Memory B cell (primary cell): ENCODE results near the gene NAA25.
"Not testable (repeated sequence)": the region's sequence is repeated elsewhere in the genome, so short reads cannot be mapped to it uniquely, and the experiment has no call there.

Experiments used
- ATAC-seq: fragments of 150-1000 bp; cut with Tn5 transposase; 2 replicates; pipeline ENCODE4 v1.10.0; 2021; ENCODE audit warnings: low read depth, mild to moderate bottlenecking, moderate library complexity
- DNase-seq, 2 donors: peaks; one replicate each; pipeline ENCODE4 v3.0.0; 2022; ENCODE audit warnings: low spot score in 2 of 2
- H3K27ac Mint-ChIP-seq: one replicate; pipeline ENCODE4 v1.8.0; 2022; ENCODE audit warnings: mild to moderate bottlenecking, moderate library complexity, mixed read lengths
- H3K27me3 Mint-ChIP-seq: one replicate; pipeline ENCODE4 v1.8.0; 2022; ENCODE audit warnings: mixed read lengths
- H3K36me3 Mint-ChIP-seq: one replicate; pipeline ENCODE4 v1.8.0; 2022; ENCODE audit warnings: mild to moderate bottlenecking, mixed read lengths
- H3K4me1 Mint-ChIP-seq: one replicate; pipeline ENCODE4 v1.8.0; 2022; ENCODE audit warnings: mixed read lengths
- H3K4me3 Mint-ChIP-seq: one replicate; pipeline ENCODE4 v1.8.0; 2022; ENCODE audit warnings: mild to moderate bottlenecking, moderate library complexity, mixed read lengths
- H3K9me3 Mint-ChIP-seq: one replicate; pipeline ENCODE4 v1.8.0; 2022; ENCODE audit warnings: mixed read lengths

NAA25 gene

DNA sequence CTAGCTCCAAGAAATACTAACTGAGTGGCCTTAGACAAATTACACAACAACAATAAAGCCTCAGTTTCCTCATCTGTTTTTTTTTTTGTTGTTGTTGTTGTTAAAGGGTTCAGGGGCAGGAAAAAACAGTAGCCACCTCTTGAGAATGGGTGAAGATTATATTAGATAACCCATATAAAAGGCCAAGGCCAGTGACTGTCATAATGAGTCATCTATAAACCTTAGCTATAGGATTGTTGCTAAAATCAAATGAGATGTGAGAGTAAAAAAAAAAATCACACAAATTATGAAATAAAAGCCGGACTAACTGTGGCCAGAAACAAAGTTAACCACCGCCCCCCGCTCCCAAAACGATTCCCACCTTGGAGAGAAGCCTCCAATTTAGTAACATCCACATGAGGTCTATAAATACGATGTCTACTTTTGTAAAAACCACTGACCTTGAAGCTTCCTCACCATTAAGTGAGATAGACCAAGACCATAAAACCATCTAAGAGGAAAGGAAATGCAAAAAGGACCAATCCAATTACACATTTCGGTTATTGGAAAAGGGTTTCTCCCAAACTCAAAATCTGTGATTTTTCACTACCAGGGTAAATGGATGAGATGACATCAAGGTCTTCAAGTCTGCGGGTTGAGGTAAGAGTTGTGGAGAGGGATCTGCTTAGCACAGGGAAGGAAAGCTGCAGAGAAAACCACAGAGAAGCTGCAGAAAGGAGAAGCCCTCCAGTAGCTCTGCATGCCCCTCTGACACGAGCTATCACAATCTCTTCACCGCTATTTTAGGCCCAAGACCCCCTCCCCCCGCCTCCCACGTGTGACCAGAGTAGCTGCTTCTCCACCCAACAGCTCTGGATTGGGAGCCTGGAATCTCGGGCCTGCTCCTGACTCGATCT, 1.0 kb downstream of the NAA25 start:
- Mint-ChIP-seq H3K9me3 (no peaks in the 10 kb centered on the region), H3K27me3 (no peaks in the 10 kb centered on the region), H3K4me3 (peak overlapping the region; percentile 97), H3K4me1 (peaks cover 35% of the 10 kb centered on the region), H3K36me3 (no peaks in the 10 kb centered on the region), H3K27ac (peak overlapping the region; percentile 95)
- DNase-seq: no peak
- ATAC-seq: no peak

DNA sequence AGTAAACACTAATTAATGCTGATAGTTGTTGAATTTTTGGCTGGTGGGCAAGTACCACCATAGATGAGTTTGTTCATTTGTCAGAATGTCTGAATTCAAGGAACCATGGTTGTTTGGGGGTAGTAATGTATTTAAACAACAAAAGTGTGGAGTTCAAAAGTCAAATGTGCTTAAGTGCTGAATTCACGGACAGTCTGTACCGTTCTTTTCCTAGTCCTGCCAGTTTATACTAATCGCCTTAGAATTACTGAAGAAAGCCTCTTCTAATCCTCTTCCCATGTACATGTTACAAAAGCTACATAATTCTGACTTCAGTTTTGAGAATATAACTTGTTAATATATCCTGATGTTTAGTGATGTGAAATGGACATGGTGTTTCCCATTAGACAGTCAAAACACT, 2.7 kb downstream of the NAA25 start:
- no peaks in the 10 kb centered on the region for H3K9me3 Mint-ChIP-seq
- H3K4me3 Mint-ChIP-seq: no peak overlapping the region
- ATAC-seq (no peak), DNase-seq (no peak)
- H3K27me3 Mint-ChIP-seq: no peaks in the 10 kb centered on the region
- H3K27ac Mint-ChIP-seq: peak overlapping the region; percentile 69
- H3K36me3 Mint-ChIP-seq: peaks cover 4% of the 10 kb centered on the region
- H3K4me1 Mint-ChIP-seq: peaks cover 37% of the 10 kb centered on the region

GRCh38 chr12:112103758-112104503, 4.7 kb downstream of the NAA25 start:
- Mint-ChIP-seq H3K9me3 (no peaks in the 10 kb centered on the region), H3K27me3 (no peaks in the 10 kb centered on the region), H3K27ac (no peak overlapping the region), H3K36me3 (peaks cover 6% of the 10 kb centered on the region), H3K4me3 (no peak overlapping the region), H3K4me1 (peaks cover 38% of the 10 kb centered on the region)
- no peak for ATAC-seq
- no peak for DNase-seq

- not testable (repeated sequence) for H3K4me3 Mint-ChIP-seq, H3K27me3 Mint-ChIP-seq, H3K36me3 Mint-ChIP-seq, H3K27ac Mint-ChIP-seq, DNase-seq, H3K9me3 Mint-ChIP-seq, ATAC-seq
- peaks cover 34% of the 10 kb centered on the region for H3K4me1 Mint-ChIP-seq
Observed at GRCh38 chr12:112102746-112103145, 5.8 kb downstream of the NAA25 start.

- peaks cover 6% of the 10 kb centered on the region for H3K36me3 Mint-ChIP-seq
- peaks cover 29% of the 10 kb centered on the region for H3K4me1 Mint-ChIP-seq
- no peaks in the 10 kb centered on the region for H3K27me3 Mint-ChIP-seq
- DNase-seq: no peak
- no peak overlapping the region for H3K27ac Mint-ChIP-seq
- no peak overlapping the region for H3K4me3 Mint-ChIP-seq
- ATAC-seq: no peak
- no peaks in the 10 kb centered on the region for H3K9me3 Mint-ChIP-seq
Observed at GRCh38 chr12:112102127-112102526, 6.5 kb downstream of the NAA25 start.

GRCh38 chr12:112100500-112100899, 8.1 kb downstream of the NAA25 start:
- not testable (repeated sequence) for ATAC-seq, H3K27ac Mint-ChIP-seq, H3K4me3 Mint-ChIP-seq, DNase-seq, H3K36me3 Mint-ChIP-seq, H3K27me3 Mint-ChIP-seq, H3K9me3 Mint-ChIP-seq
- H3K4me1 Mint-ChIP-seq: peaks cover 31% of the 10 kb centered on the region

GRCh38 chr12:112097641-112098040, 10.9 kb downstream of the NAA25 start:
- Mint-ChIP-seq H3K36me3 (peaks cover 7% of the 10 kb centered on the region), H3K4me1 (peaks cover 20% of the 10 kb centered on the region), H3K27ac (no peak overlapping the region), H3K4me3 (no peak overlapping the region), H3K9me3 (no peaks in the 10 kb centered on the region), H3K27me3 (no peaks in the 10 kb centered on the region)
- ATAC-seq (no peak), DNase-seq (no peak)

- peaks cover 7% of the 10 kb centered on the region for H3K36me3 Mint-ChIP-seq
- peaks cover 20% of the 10 kb centered on the region for H3K4me1 Mint-ChIP-seq
- H3K4me3 Mint-ChIP-seq: no peak overlapping the region
Observed at GRCh38 chr12:112096667-112097066, 11.9 kb downstream of the NAA25 start.

GRCh38 chr12:112096070-112096469, 12.5 kb downstream of the NAA25 start:
- H3K4me1 Mint-ChIP-seq: peaks cover 19% of the 10 kb centered on the region
- H3K36me3 Mint-ChIP-seq: peaks cover 9% of the 10 kb centered on the region
- ATAC-seq (peak; percentile 84), DNase-seq (no peak)
- H3K27ac Mint-ChIP-seq: peak overlapping the region; percentile 77
- no peak overlapping the region for H3K4me3 Mint-ChIP-seq
- no peaks in the 10 kb centered on the region for H3K27me3 Mint-ChIP-seq
- H3K9me3 Mint-ChIP-seq: no peaks in the 10 kb centered on the region

More at GRCh38 chr12:112096667-112097066, 11.9 kb downstream of the NAA25 start:
- DNase-seq (no peak), ATAC-seq (no peak)
- no peaks in the 10 kb centered on the region for H3K27me3 Mint-ChIP-seq
- peak overlapping the region; percentile 77 for H3K27ac Mint-ChIP-seq
- no peaks in the 10 kb centered on the region for H3K9me3 Mint-ChIP-seq

- no peak overlapping the region for H3K27ac Mint-ChIP-seq
- no peak overlapping the region for H3K4me3 Mint-ChIP-seq
- H3K36me3 Mint-ChIP-seq: peaks cover 18% of the 10 kb centered on the region
- ATAC-seq (no peak), DNase-seq (no peak)
- H3K4me1 Mint-ChIP-seq: peaks cover 17% of the 10 kb centered on the region
- no peaks in the 10 kb centered on the region for H3K27me3 Mint-ChIP-seq
- no peaks in the 10 kb centered on the region for H3K9me3 Mint-ChIP-seq
Observed at GRCh38 chr12:112091563-112091962, 17.0 kb downstream of the NAA25 start.

DNA sequence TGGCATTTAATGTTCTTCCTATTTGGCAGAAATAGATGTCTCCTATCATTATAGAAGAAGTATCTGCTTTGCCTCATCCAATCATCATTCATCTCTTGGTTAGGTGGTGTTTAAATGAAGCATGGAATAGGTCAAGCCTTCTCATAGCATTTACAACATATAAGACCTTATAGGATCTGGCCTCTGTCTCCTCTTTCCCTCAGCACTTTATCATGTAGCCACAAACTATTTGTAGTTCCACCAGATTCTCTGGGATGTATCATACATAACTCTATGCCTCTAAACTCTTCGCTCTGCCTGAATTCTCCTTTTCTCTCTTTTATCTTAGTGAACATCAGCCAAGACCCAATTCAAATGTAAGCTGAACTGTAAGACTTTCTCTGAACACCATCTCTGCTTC, 20.7 kb downstream of the NAA25 start:
- H3K27me3 Mint-ChIP-seq: no peaks in the 10 kb centered on the region
- H3K9me3 Mint-ChIP-seq: no peaks in the 10 kb centered on the region
- no peak overlapping the region for H3K4me3 Mint-ChIP-seq
- H3K36me3 Mint-ChIP-seq: peaks cover 22% of the 10 kb centered on the region
- no peak for DNase-seq
- peak overlapping the region; percentile 1 for H3K27ac Mint-ChIP-seq
- H3K4me1 Mint-ChIP-seq: peaks cover 7% of the 10 kb centered on the region
- no peak for ATAC-seq

GRCh38 chr12:112087055-112087850, 21.3 kb downstream of the NAA25 start:
- Mint-ChIP-seq H3K4me1 (peaks cover 9% of the 10 kb centered on the region), H3K27ac (no peak overlapping the region), H3K4me3 (no peak overlapping the region), H3K9me3 (no peaks in the 10 kb centered on the region), H3K27me3 (no peaks in the 10 kb centered on the region), H3K36me3 (peaks cover 25% of the 10 kb centered on the region)
- no peak for ATAC-seq
- DNase-seq: no peak

GRCh38 chr12:112066566-112066965, 42.0 kb downstream of the NAA25 start:
- Mint-ChIP-seq H3K36me3 (peaks cover 29% of the 10 kb centered on the region), H3K9me3 (no peaks in the 10 kb centered on the region), H3K27me3 (no peaks in the 10 kb centered on the region), H3K4me3 (no peak overlapping the region), H3K4me1 (no peaks in the 10 kb centered on the region), H3K27ac (no peak overlapping the region)
- no peak for ATAC-seq
- DNase-seq: no peak

GRCh38 chr12:112063273-112063672, 45.3 kb downstream of the NAA25 start:
- H3K27me3 Mint-ChIP-seq: no peaks in the 10 kb centered on the region

More at GRCh38 chr12:112063273-112063672, 45.3 kb downstream of the NAA25 start:
- no peak for DNase-seq
- no peaks in the 10 kb centered on the region for H3K9me3 Mint-ChIP-seq
- H3K27ac Mint-ChIP-seq: no peak overlapping the region
- no peak overlapping the region for H3K4me3 Mint-ChIP-seq
- H3K36me3 Mint-ChIP-seq: peaks cover 29% of the 10 kb centered on the region
- H3K4me1 Mint-ChIP-seq: no peaks in the 10 kb centered on the region
- ATAC-seq: no peak
